Measurements from ENCODE around the gene YIPF7.

The YIPF7 gene

GRCh38 chr4:44652002-44652401, 577 bp upstream of the YIPF7 start:
- H3K4me3 ChIP-seq, result no peak overlapping the region
- no peaks in the 10 kb centered on the region for H3K27me3 ChIP-seq
- H3K27ac ChIP-seq, result no peak overlapping the region
- H3K36me3 ChIP-seq, result no peaks in the 10 kb centered on the region
- no peaks in the 10 kb centered on the region for H3K4me1 ChIP-seq
- intact Hi-C loops (cut with DNase I; ENCODE audit: low total_unique reads), result no loop called here
- no peaks in the 10 kb centered on the region for H3K9me3 ChIP-seq
- no peak for DNase-seq
- no peak for TF ChIP-seq CTCF (IDR thresholded peaks at IDR 0.05)

- Histone ChIP-seq H3K4me1 (no peaks in the 10 kb centered on the region), H3K9me3 (peaks cover 0 to 10% (median 0%) of the 10 kb centered on the region in 3 donors), H3K36me3 (no peaks in the 10 kb centered on the region), H3K4me3 (no peak overlapping the region), H3K27ac (no peak overlapping the region), H3K27me3 (no peaks in the 10 kb centered on the region)
- DNase-seq, result no peak
- TF ChIP-seq CTCF (IDR thresholded peaks at IDR 0.05), result no peak
- intact Hi-C loops (cut with DNase I; ENCODE audit: low total_unique reads), result no loop called here
Measured at GRCh38 chr4:44646151-44646550, 5.3 kb downstream of the YIPF7 start.

DNA sequence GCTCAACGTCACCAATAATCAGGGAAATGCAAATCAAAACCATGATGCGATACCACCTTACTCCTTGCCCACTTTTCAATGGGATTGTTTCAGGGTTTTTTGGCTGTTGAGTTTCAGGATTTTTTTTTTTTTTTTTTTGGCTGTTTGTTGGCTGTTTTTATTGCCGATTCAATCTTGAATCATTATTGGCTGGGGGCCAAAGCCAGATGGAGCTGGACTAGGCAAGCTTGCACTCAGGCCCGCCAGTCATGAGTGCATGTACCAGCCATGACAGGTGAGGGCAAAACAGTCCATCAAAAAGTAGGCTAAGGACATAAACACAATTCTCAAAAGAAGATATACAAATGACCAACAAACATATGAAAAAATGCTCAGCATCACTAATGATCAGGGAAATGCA, 13.3 kb downstream of the YIPF7 start:
- Histone ChIP-seq H3K27ac (no peak overlapping the region), H3K4me1 (no peaks in the 10 kb centered on the region), H3K27me3 (no peaks in the 10 kb centered on the region), H3K9me3 (peaks cover 0 to 3% (median 0%) of the 10 kb centered on the region in 3 donors), H3K36me3 (no peaks in the 10 kb centered on the region), H3K4me3 (no peak overlapping the region)
- no peak for TF ChIP-seq CTCF (IDR thresholded peaks at IDR 0.05)
- DNase-seq, result no peak
- intact Hi-C loops (cut with DNase I; ENCODE audit: low total_unique reads), result no loop called here

GRCh38 chr4:44632733-44633132, 18.7 kb downstream of the YIPF7 start:
- H3K4me1 ChIP-seq, result no peaks in the 10 kb centered on the region
- no peak for DNase-seq
- intact Hi-C loops (cut with DNase I; ENCODE audit: low total_unique reads), result no loop called here
- no peak overlapping the region for H3K27ac ChIP-seq
- no peaks in the 10 kb centered on the region for H3K27me3 ChIP-seq
- no peaks in the 10 kb centered on the region for H3K9me3 ChIP-seq
- TF ChIP-seq CTCF (IDR thresholded peaks at IDR 0.05), result no peak
- no peaks in the 10 kb centered on the region for H3K36me3 ChIP-seq
- no peak overlapping the region for H3K4me3 ChIP-seq

DNA sequence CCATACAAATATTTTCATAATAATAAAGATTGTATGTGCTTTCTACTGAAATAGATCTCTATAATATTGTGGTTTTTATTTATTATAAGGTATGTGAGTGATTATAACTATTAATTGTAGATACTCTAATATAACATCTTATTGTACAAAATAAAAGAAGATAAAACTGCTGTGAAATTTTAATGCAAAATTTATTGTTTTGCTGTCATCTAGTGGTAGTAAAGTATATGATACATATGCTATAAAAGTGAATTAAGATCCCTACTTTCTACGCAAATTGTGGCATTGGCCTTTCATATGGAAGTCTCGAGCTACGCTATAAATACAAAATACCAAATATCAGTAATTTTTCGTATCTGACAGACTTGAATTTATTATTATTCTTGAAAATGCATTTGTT, 19.3 kb downstream of the YIPF7 start:
- intact Hi-C loops (cut with DNase I; ENCODE audit: low total_unique reads), result no loop called here
- Histone ChIP-seq H3K27ac (no peak overlapping the region), H3K9me3 (no peaks in the 10 kb centered on the region), H3K4me1 (no peaks in the 10 kb centered on the region), H3K27me3 (no peaks in the 10 kb centered on the region), H3K36me3 (no peaks in the 10 kb centered on the region), H3K4me3 (no peak overlapping the region)
- no peak for DNase-seq
- TF ChIP-seq CTCF (IDR thresholded peaks at IDR 0.05), result no peak

DNA sequence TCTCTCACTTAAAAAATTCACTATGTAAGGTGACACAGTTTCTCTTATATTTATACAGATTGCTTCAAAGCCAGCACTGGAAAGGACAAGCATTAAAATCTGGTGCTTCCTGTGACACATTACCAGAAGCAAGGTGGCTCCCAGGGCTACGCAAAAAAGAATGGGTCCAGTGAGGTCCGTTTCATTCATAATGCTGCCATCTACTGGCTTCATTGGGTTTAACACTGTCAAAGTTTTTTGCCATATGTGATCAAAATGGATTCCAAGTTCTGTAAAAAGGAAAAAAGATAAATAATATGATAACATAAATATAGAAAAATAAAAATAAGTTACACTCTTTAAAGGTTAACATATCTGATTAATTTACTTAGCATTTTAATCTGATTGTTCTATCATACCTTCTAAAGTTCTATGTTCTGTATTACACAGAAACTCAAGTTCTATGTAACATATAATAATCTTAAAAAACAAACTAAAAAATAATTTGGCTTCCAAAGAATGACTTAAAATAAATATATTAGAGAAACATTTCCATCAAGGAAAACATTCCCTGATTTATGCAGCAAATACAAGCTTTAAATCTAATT, 22.1 kb downstream of the YIPF7 start:
- intact Hi-C loops (cut with DNase I; ENCODE audit: low total_unique reads), result no loop called here
- no peak overlapping the region for H3K4me3 ChIP-seq
- H3K27me3 ChIP-seq, result no peaks in the 10 kb centered on the region
- no peaks in the 10 kb centered on the region for H3K4me1 ChIP-seq
- no peak for DNase-seq
- H3K27ac ChIP-seq, result no peak overlapping the region
- no peaks in the 10 kb centered on the region for H3K9me3 ChIP-seq
- H3K36me3 ChIP-seq, result no peaks in the 10 kb centered on the region
- TF ChIP-seq CTCF (IDR thresholded peaks at IDR 0.05), result peak; percentile 33 to 54

Data from tibial artery (tissue), 4 donors.